CD4-positive, alpha-beta T cell treated with Interleukin-15 for 1 hour (primary cell): ENCODE measurements around the gene HES1.
"Not testable (repeated sequence)": the region's sequence is repeated elsewhere in the genome, so short reads cannot be mapped to it uniquely, and the experiment has no call there.

Experiments used
- DNase-seq: peaks from one replicate; pipeline ENCODE4 v3.0.0-alpha.2; 2020

HES1 gene

GRCh38 chr3:194135806-194136518, at the start of gene HES1:
Gene HES1 (plus strand): TSS chr3:194136148. CDS start chr3:194136381, 233 bp downstream.
- peak; percentile 72 for DNase-seq

GRCh38 chr3:194086388-194087075, 49.4 kb upstream of the HES1 start:
- DNase-seq = no peak

GRCh38 chr3:194087280-194087679, 48.7 kb upstream of the HES1 start:
- DNase-seq = no peak

- no peak for DNase-seq
Observed at GRCh38 chr3:194087995-194088855, 47.7 kb upstream of the HES1 start.

- DNase-seq = peak; percentile 86
Observed at GRCh38 chr3:194089357-194090177, 46.4 kb upstream of the HES1 start.

- not testable (repeated sequence) for DNase-seq
Observed at GRCh38 chr3:194090178-194090555, 45.8 kb upstream of the HES1 start.

GRCh38 chr3:194090716-194091115, 45.2 kb upstream of the HES1 start:
- DNase-seq = no peak

GRCh38 chr3:194091141-194091540, 44.8 kb upstream of the HES1 start:
- DNase-seq = no peak

- not testable (repeated sequence) for DNase-seq
Observed at GRCh38 chr3:194091897-194092296, 44.1 kb upstream of the HES1 start.

- DNase-seq = no peak
Observed at GRCh38 chr3:194092881-194093301, 43.1 kb upstream of the HES1 start.

- DNase-seq = no peak
Observed at GRCh38 chr3:194093842-194094241, 42.1 kb upstream of the HES1 start.

GRCh38 chr3:194095464-194095863, 40.5 kb upstream of the HES1 start:
- DNase-seq = no peak

GRCh38 chr3:194095902-194096301, 40.0 kb upstream of the HES1 start:
- no peak for DNase-seq

GRCh38 chr3:194097141-194097882, 38.6 kb upstream of the HES1 start:
- DNase-seq = no peak

GRCh38 chr3:194098081-194098842, 37.7 kb upstream of the HES1 start:
- DNase-seq = no peak

GRCh38 chr3:194098843-194099183, 37.1 kb upstream of the HES1 start:
- DNase-seq = no peak

- DNase-seq = no peak
Observed at GRCh38 chr3:194099215-194099614, 36.7 kb upstream of the HES1 start.

- DNase-seq = peak; percentile 33
Observed at GRCh38 chr3:194100856-194101390, 35.0 kb upstream of the HES1 start.

GRCh38 chr3:194101592-194102432, 34.1 kb upstream of the HES1 start:
- DNase-seq = no peak

- DNase-seq = no peak
Observed at GRCh38 chr3:194102436-194102835, 33.5 kb upstream of the HES1 start.
